H1 (cell line): ENCODE data around the gene RGCC.

Experiments used
- BRCA1 ChIP-seq: IDR thresholded peaks from 2 replicates; pipeline ENCODE4 v1.6.1; 2012; ENCODE audit warnings: low read depth, low read length, improper control_type of control experiment
- CTCF ChIP-seq, 3 experiments: IDR thresholded peaks; 1 replicate in 2 of 3; 2 replicates in 1 of 3; pipeline versions ENCODE4 v1.5.1 to v1.6.1; 2011; ENCODE audit warnings: low read length in 3 of 3, mild to moderate bottlenecking in 3 of 3, inconsistent platforms in 2 of 3, low read depth in 1 of 3, moderate library complexity in 1 of 3; ENCODE audit not compliant: insufficient read depth in 1 of 3; ENCODE audit errors: control extremely low read depth in 1 of 3
- EP300 ChIP-seq, 2 experiments: IDR thresholded peaks; 1 replicate in 1 of 2; 2 replicates in 1 of 2; pipeline ENCODE4 v1.6.1; 2011 to 2012; ENCODE audit warnings: low read depth in 2 of 2, low read length in 2 of 2, mild to moderate bottlenecking in 2 of 2, borderline replicate concordance in 1 of 2, inconsistent platforms in 1 of 2, moderate library complexity in 1 of 2
- RXRA ChIP-seq: IDR thresholded peaks from 2 replicates; pipeline ENCODE4 v1.6.1; 2011; ENCODE audit warnings: low read depth, mild to moderate bottlenecking, low read length, moderate library complexity; ENCODE audit not compliant: insufficient read depth
- SRF ChIP-seq: IDR thresholded peaks from 2 replicates; pipeline ENCODE4 v1.6.1; 2011; ENCODE audit warnings: mild to moderate bottlenecking, low read depth, low read length, moderate library complexity
- TF ChIP-seq, protein P1 (sequence below): IDR thresholded peaks from 2 replicates; pipeline ENCODE4 v1.6.1; 2012; ENCODE audit warnings: inconsistent platforms

- TF ChIP-seq EP300 (IDR thresholded peaks at IDR 0.05; ENCODE audit: borderline replicate concordance in 1 of 2, low read depth in 2 of 2, low read length in 2 of 2), result no peak
- no peak for TF ChIP-seq CTCF (IDR thresholded peaks at IDR 0.05; ENCODE audit: control extremely low read depth in 1 of 3, insufficient read depth in 1 of 3, low read depth in 1 of 3, low read length in 3 of 3)
- TF ChIP-seq RXRA, result no peak
- no peak for TF ChIP-seq BRCA1
- no peak for TF ChIP-seq SRF
- TF ChIP-seq, protein P1, sequence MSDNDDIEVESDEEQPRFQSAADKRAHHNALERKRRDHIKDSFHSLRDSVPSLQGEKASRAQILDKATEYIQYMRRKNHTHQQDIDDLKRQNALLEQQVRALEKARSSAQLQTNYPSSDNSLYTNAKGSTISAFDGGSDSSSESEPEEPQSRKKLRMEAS, result no peak
Measured at GRCh38 chr13:41465898-41466320, 8.6 kb downstream of the RGCC start.
